Measurements from ENCODE around the gene SLC4A7. TPM values are rescaled to one million over a fixed set of nuclear protein-coding genes. Genes with fewer than 3 reads are reported as not detected.
"Not testable (repeated sequence)": the region's sequence is repeated elsewhere in the genome, so short reads cannot be mapped to it uniquely, and the experiment has no call there.

Gene SLC4A7
- total RNA-seq, result 10 to 100 TPM; 55.0 to 57.5 TPM

- Mint-ChIP-seq H3K36me3 (peaks cover 13% of the 10 kb centered on the region), H3K9me3 (ENCODE audit: low read depth) (no peaks in the 10 kb centered on the region), H3K27me3 (no peaks in the 10 kb centered on the region), H3K4me3 (peak within 1 kb of the TSS; percentile 94), H3K4me1 (peaks cover 42% of the 10 kb centered on the region), H3K27ac (peak within 1 kb of the TSS; percentile 97)
- CTCF ChIA-PET, result interaction anchor here (0.6 to 2.4 kb wide), 11 partner anchors 17 to 238 kb away, joined by 3 to 16 read pairs (median 3); partner anchors contain the start of gene EOMES
- ATAC-seq (peak; percentile 92), DNase-seq (peak; percentile 98)
Observed at GRCh38 chr3:27484015-27484844, at the start of gene SLC4A7. Gene SLC4A7, minus strand, starts transcription at chr3:27484384. Its CDS starts 258 bp downstream, at chr3:27484126.

- H3K27me3 Mint-ChIP-seq, result no peaks in the 10 kb centered on the region
- peak overlapping the region; percentile 96 for H3K27ac Mint-ChIP-seq
- H3K9me3 Mint-ChIP-seq (ENCODE audit: low read depth), result no peaks in the 10 kb centered on the region
- H3K4me1 Mint-ChIP-seq, result peaks cover 25% of the 10 kb centered on the region
- H3K36me3 Mint-ChIP-seq, result no peaks in the 10 kb centered on the region
- no peak overlapping the region for H3K4me3 Mint-ChIP-seq
- DNase-seq, result no peak
- CTCF ChIA-PET, result no interaction called here
- ATAC-seq, result no peak
Observed at GRCh38 chr3:27533261-27533607, 49.0 kb upstream of the SLC4A7 start.

GRCh38 chr3:27532426-27533260, 48.5 kb upstream of the SLC4A7 start:
- Mint-ChIP-seq H3K4me3 (no peak overlapping the region), H3K27ac (peak overlapping the region; percentile 96), H3K36me3 (no peaks in the 10 kb centered on the region), H3K4me1 (peaks cover 25% of the 10 kb centered on the region), H3K9me3 (ENCODE audit: low read depth) (no peaks in the 10 kb centered on the region), H3K27me3 (no peaks in the 10 kb centered on the region)
- no peak for ATAC-seq
- CTCF ChIA-PET, result interaction anchor here (1.2 kb wide), 1 partner anchor 48 kb away, joined by 3 read pairs; the partner anchor contains the start of gene SLC4A7
- no peak for DNase-seq

GRCh38 chr3:27531193-27531751, 47.1 kb upstream of the SLC4A7 start:
- CTCF ChIA-PET; H3K4me3 Mint-ChIP-seq; H3K9me3 Mint-ChIP-seq (ENCODE audit: low read depth); DNase-seq; H3K27me3 Mint-ChIP-seq; H3K36me3 Mint-ChIP-seq; ATAC-seq; H3K27ac Mint-ChIP-seq: not testable (repeated sequence)
- peaks cover 28% of the 10 kb centered on the region for H3K4me1 Mint-ChIP-seq

DNA sequence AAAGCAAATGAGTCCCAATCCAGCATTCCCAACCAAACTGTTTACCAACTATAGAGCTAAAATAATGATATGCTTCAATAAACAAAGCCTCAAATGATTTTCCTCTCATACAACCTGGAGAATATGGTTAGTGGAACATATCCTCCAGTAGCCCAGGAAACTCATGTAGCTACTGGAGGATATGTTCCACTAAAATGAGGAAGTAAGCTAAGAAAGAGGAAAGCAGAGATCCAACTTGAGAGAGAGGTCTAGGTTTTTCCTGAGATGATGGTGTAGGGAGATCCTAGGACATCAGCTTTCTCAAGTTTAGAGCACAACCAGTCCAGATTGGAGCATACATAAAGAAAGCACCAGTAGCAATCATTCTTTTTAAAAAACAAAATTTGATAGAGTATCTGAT, 44.6 kb upstream of the SLC4A7 start:
- H3K4me3 Mint-ChIP-seq, result no peak overlapping the region
- ATAC-seq, result no peak
- no peaks in the 10 kb centered on the region for H3K36me3 Mint-ChIP-seq
- no peaks in the 10 kb centered on the region for H3K9me3 Mint-ChIP-seq (ENCODE audit: low read depth)
- no peak for DNase-seq
- H3K4me1 Mint-ChIP-seq, result peaks cover 20% of the 10 kb centered on the region
- H3K27ac Mint-ChIP-seq, result no peak overlapping the region
- no peaks in the 10 kb centered on the region for H3K27me3 Mint-ChIP-seq
- CTCF ChIA-PET, result no interaction called here

- H3K4me1 Mint-ChIP-seq, result peaks cover 15% of the 10 kb centered on the region
- no peaks in the 10 kb centered on the region for H3K9me3 Mint-ChIP-seq (ENCODE audit: low read depth)
- H3K36me3 Mint-ChIP-seq, result no peaks in the 10 kb centered on the region
- no peak overlapping the region for H3K27ac Mint-ChIP-seq
- H3K27me3 Mint-ChIP-seq, result no peaks in the 10 kb centered on the region
- CTCF ChIA-PET, result no interaction called here
- no peak overlapping the region for H3K4me3 Mint-ChIP-seq
- ATAC-seq, result peak; percentile 23
- DNase-seq, result no peak
Observed at GRCh38 chr3:27526614-27527315, 42.6 kb upstream of the SLC4A7 start.

DNA sequence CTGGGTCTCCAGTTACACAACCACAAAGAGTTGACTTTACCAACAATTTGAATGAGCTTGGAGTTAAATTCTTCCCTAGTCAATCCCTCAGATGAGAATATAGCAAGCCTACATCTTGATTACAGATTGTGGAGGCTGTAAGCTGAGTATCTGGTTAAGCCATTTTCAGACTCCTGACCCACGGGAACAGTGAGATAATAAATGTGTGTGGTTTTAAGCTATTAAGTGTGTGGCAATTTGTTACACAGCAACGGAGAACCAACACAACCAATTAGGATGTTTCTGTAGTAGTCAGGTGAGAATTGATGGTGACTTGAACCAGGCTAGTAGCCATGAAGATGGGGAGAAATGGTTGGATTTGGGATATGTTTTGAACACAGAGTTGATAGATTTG, 37.7 kb upstream of the SLC4A7 start:
- ATAC-seq, result no peak
- CTCF ChIA-PET, result interaction anchor here (0.7 kb wide), 1 partner anchor 11 kb away, joined by 3 read pairs; no protein-coding TSS in a partner anchor
- H3K36me3 Mint-ChIP-seq, result no peaks in the 10 kb centered on the region
- no peak overlapping the region for H3K27ac Mint-ChIP-seq
- peaks cover 12% of the 10 kb centered on the region for H3K4me1 Mint-ChIP-seq
- H3K27me3 Mint-ChIP-seq, result no peaks in the 10 kb centered on the region
- DNase-seq, result no peak
- H3K9me3 Mint-ChIP-seq (ENCODE audit: low read depth), result peaks cover 2% of the 10 kb centered on the region
- H3K4me3 Mint-ChIP-seq, result no peak overlapping the region

DNA sequence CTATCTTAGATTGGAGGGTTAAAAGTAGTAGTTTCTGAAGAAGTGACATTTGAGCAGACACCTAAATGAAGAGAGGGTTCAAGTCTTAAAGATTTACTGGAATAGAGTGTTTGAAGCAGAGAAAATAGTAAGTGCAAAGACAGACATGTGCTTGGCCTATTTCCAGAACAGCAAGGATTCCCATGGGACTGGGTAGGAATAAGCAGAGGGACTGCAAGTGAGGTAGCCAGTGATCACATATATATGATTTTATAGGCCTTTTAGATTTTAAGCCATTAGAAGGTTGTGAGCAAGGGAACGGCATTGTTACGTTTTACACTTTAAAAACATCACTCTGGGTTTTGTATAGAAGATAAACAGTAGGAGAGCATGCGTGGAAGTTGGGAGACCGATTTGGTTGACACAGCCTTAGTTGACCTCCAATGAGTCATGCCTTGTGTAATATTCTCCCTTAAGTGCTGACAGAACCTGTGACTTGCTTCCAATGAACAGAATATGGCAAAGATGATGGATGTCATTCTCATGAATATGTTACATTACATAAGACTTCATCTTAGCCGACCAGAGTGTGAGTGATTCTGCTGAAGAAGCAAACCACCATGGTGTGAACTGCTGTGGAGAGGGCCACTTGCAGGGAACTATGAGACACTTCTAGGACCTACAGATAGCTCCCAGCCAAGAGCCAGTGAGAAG, 37.1 kb upstream of the SLC4A7 start:
- DNase-seq (no peak), ATAC-seq (no peak)
- CTCF ChIA-PET, result interaction anchor here (0.7 kb wide), 1 partner anchor 10 kb away, joined by 3 read pairs; no protein-coding TSS in a partner anchor
- peaks cover 9% of the 10 kb centered on the region for H3K4me1 Mint-ChIP-seq
- H3K36me3 Mint-ChIP-seq, result no peaks in the 10 kb centered on the region
- H3K27me3 Mint-ChIP-seq, result no peaks in the 10 kb centered on the region
- H3K4me3 Mint-ChIP-seq, result no peak overlapping the region
- peaks cover 2% of the 10 kb centered on the region for H3K9me3 Mint-ChIP-seq (ENCODE audit: low read depth)
- no peak overlapping the region for H3K27ac Mint-ChIP-seq

DNA sequence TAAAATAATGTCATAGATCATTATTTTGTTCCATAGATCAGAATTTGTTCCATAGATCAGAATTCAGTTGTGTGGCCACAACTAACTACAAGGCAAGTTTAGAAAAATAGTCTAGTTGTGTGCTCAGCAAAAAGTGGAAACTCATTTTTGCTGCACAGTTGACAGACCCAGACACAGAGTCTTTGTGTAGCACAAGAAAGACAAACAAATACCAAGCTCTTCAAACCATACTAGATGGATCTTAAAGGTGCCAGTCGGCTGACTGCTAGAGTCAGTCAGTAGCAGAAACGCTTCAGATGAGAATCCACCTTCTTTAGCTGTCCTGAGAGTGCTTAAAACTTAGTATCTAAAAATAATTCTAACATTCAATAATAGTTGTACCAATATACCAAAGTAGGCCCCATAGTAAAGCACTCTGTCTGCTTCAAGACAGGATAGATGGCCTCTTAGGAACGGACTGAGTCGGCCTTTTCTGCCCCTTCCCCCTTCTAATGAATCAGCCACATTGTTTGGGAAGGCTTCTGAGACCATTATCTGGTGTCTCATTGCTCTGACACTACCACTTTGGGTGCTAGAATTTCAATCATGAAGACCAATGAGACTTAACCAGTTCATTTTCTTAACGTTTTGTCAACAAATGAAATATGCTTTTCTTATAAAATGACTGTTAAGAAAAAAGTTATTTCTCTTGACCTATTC, 27.7 kb upstream of the SLC4A7 start:
- H3K27me3 Mint-ChIP-seq, result no peaks in the 10 kb centered on the region
- H3K36me3 Mint-ChIP-seq, result no peaks in the 10 kb centered on the region
- ATAC-seq (no peak), DNase-seq (no peak)
- H3K9me3 Mint-ChIP-seq (ENCODE audit: low read depth), result no peaks in the 10 kb centered on the region
- CTCF ChIA-PET, result interaction anchor here (1.0 kb wide), 1 partner anchor 10 kb away, joined by 3 read pairs; no protein-coding TSS in a partner anchor
- no peak overlapping the region for H3K27ac Mint-ChIP-seq
- no peaks in the 10 kb centered on the region for H3K4me1 Mint-ChIP-seq
- no peak overlapping the region for H3K4me3 Mint-ChIP-seq

DNA sequence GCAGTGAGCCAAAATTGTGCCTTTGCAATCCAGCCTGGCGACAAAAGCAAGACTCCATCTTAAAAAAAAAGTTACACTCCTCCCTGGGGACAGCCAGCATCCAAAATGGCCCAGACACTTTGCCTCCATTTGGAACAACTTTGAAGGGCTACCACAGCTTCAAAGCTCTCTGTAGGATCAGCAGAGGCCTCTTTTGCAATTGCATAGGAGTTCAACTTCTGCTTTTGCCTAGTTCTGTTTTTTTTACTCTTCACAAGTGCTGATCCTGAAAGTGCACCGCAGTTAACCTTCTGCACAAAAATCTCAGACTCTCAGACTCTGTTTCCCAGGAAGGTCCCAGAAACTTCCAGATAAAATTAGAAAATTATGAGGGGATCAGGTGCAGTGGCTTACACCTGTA, 25.2 kb upstream of the SLC4A7 start:
- Mint-ChIP-seq H3K27ac (no peak overlapping the region), H3K4me3 (no peak overlapping the region), H3K9me3 (ENCODE audit: low read depth) (no peaks in the 10 kb centered on the region), H3K4me1 (no peaks in the 10 kb centered on the region), H3K36me3 (no peaks in the 10 kb centered on the region), H3K27me3 (no peaks in the 10 kb centered on the region)
- no peak for DNase-seq
- CTCF ChIA-PET, result no interaction called here
- ATAC-seq, result no peak

DNA sequence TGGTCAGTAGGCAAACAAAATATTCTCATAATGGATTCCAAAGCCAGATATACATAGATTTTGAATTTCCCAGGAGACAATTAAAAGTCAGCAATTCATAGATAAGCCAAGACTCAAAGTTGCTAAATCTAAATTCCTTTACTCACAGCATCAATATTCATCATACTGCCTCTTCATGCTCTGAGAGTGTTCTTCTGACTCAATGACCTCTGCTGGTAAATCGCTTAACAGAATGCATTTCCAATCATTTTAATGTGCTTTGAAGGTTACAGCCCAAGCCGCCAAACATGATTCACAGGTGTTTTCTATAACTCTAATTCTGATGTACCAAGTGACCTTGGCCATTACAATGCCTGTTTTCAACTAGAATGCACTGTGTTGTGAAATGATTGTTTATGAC, 24.2 kb upstream of the SLC4A7 start:
- DNase-seq (no peak), ATAC-seq (no peak)
- H3K36me3 Mint-ChIP-seq, result no peaks in the 10 kb centered on the region
- H3K27ac Mint-ChIP-seq, result no peak overlapping the region
- CTCF ChIA-PET, result no interaction called here
- no peaks in the 10 kb centered on the region for H3K9me3 Mint-ChIP-seq (ENCODE audit: low read depth)
- no peaks in the 10 kb centered on the region for H3K4me1 Mint-ChIP-seq
- no peaks in the 10 kb centered on the region for H3K27me3 Mint-ChIP-seq
- H3K4me3 Mint-ChIP-seq, result no peak overlapping the region

DNA sequence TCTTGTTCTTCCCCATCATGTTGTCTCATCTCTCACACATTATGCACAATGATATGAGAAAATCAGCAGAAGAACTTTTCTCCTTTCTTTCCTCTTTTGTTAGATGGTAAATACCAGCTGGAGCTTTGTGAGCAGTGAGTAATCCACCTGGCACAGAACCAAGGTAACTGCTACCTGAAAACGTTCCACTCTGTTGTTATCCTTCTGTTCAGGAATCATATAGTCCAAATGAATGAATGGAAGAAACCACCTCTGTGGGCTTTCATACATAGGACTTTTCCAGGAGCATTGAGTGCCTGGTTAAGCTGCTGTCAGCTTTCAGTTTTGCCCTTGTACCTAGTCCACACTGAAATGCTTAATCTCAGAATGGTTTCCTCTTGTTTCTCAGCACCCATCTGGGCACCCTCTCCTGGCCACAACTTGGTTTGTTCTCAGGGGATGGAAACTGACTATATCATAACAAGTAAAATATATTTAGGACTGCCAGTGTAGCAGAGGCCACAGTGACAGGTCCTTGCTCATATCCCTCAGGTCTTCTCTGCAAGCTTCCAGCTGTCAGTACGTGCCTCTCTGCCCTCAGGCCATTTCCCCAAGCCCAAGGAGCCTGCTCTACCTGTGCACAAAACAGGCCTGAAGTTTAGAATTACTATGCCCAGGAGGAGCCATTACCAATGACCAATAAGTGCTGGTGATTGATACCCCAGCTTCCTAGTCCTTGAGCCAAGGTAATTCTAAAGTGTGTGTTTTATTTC, 23.5 kb upstream of the SLC4A7 start:
- CTCF ChIA-PET, result no interaction called here
- H3K36me3 Mint-ChIP-seq, result no peaks in the 10 kb centered on the region
- no peaks in the 10 kb centered on the region for H3K4me1 Mint-ChIP-seq
- H3K27ac Mint-ChIP-seq, result no peak overlapping the region
- no peaks in the 10 kb centered on the region for H3K9me3 Mint-ChIP-seq (ENCODE audit: low read depth)
- no peaks in the 10 kb centered on the region for H3K27me3 Mint-ChIP-seq
- no peak for DNase-seq
- H3K4me3 Mint-ChIP-seq, result no peak overlapping the region
- no peak for ATAC-seq

Data from activated CD8-positive, alpha-beta memory T cell treated with anti-CD3 and anti-CD28 coated beads, Interleukin-2, amount 10 ng/mL, durations not matched to agents 7 days and 5 days (primary cell).